HepG2 (cell line): ENCODE measurements around the gene RMI1. TPM values are rescaled to one million over a fixed set of nuclear protein-coding genes. Genes with fewer than 3 reads are reported as not detected.

ENCODE experiments used
- FOXM1 ChIP-seq: sonication (generic); formaldehyde crosslinking; IDR thresholded peaks from 2 replicates; pipeline ENCODE4 v1.5.0; 2020; ENCODE audit warnings: missing genetic modification reagents
- GTF3A ChIP-seq: sonication (generic); formaldehyde crosslinking; conservative IDR thresholded peaks from 2 replicates; pipeline ENCODE4 v1.4.0; 2020; ENCODE audit warnings: mild to moderate bottlenecking, missing genetic modification reagents
- GZF1 ChIP-seq: sonication (generic); formaldehyde crosslinking; IDR thresholded peaks from 2 replicates; pipeline ENCODE4 v1.5.1; 2020; ENCODE audit warnings: mild to moderate bottlenecking, missing genetic modification reagents
- HNRNPK ChIP-seq: fragments of 200-400 bp; formaldehyde crosslinking; IDR thresholded peaks from 2 replicates; pipeline ENCODE4 v1.6.1; 2018; ENCODE audit warnings: low read length, low read depth, moderate library complexity, mild to moderate bottlenecking; ENCODE audit not compliant: poor library complexity, severe bottlenecking
- MAZ ChIP-seq, 2 experiments: sonication (generic) in 1 of 2; formaldehyde crosslinking in 1 of 2; IDR thresholded peaks; 2 replicates each; pipeline versions ENCODE4 v1.5.0 to v1.6.1; 2012 to 2020; ENCODE audit warnings: low read depth in 2 of 2, mild to moderate bottlenecking in 2 of 2, borderline replicate concordance in 1 of 2, improper control_type of control experiment in 1 of 2, low read length in 1 of 2, missing genetic modification reagents in 1 of 2, moderate library complexity in 1 of 2
- TEAD2 ChIP-seq: sonication (generic); formaldehyde crosslinking; IDR thresholded peaks from 2 replicates; pipeline ENCODE4 v1.9.0; 2021; ENCODE audit warnings: missing genetic modification reagents
- XBP1 ChIP-seq: sonication (generic); formaldehyde crosslinking; IDR thresholded peaks from 2 replicates; pipeline ENCODE4 v1.5.0; 2020; ENCODE audit warnings: missing genetic modification reagents
- ZNF556 ChIP-seq: sonication (generic); formaldehyde crosslinking; IDR thresholded peaks from 2 replicates; pipeline ENCODE4 v1.4.0; 2020; ENCODE audit warnings: mild to moderate bottlenecking, missing genetic modification reagents, borderline replicate concordance
- ZNF615 ChIP-seq: sonication (generic); formaldehyde crosslinking; IDR thresholded peaks from 2 replicates; pipeline ENCODE4 v1.5.0; 2020; ENCODE audit warnings: mild to moderate bottlenecking, missing genetic modification reagents, borderline replicate concordance
- ZNF75D ChIP-seq: sonication (generic); formaldehyde crosslinking; IDR thresholded peaks from 2 replicates; pipeline ENCODE4 v1.8.1; 2023; ENCODE audit warnings: missing genetic modification reagents, mild to moderate bottlenecking, borderline replicate concordance
- ZSCAN12 ChIP-seq: sonication (generic); formaldehyde crosslinking; IDR thresholded peaks from 2 replicates; pipeline ENCODE4 v1.9.0; 2021; ENCODE audit warnings: mild to moderate bottlenecking, missing genetic modification reagents
- polyA plus RNA-seq, 8 experiments: library from polyadenylated mRNA; depleted of rRNA in 3 of 8; stranded (reverse) in 7 of 8; unstranded in 1 of 8; fragments of >200 nt; fragmentation: Illumina TruSeq in 4 of 8; extraction: Trizol in 4 of 8; gene quantifications; 2 replicates each; pipeline versions ENCODE4 v1.2.1 to v1.2.3, GENCODE V29; 2011 to 2016; ENCODE audit warnings: low read depth in 4 of 8, missing spikeins in 1 of 8, mixed read lengths in 1 of 8; ENCODE audit not compliant: insufficient read depth in 1 of 8
- total RNA-seq, 5 experiments: library from RNA; depleted of rRNA; stranded (reverse); fragments of >200 nt; fragmentation: Illumina TruSeq; extraction: Trizol; gene quantifications; 2 replicates each; pipeline ENCODE4 v1.2.3, GENCODE V29; 2016; ENCODE audit warnings: low read depth in 1 of 5
- TF ChIP-seq, protein P1 (sequence below): IDR thresholded peaks from 2 replicates; pipeline ENCODE4 v1.6.1; 2016; ENCODE audit warnings: control low read depth
- TF ChIP-seq, protein P2 (sequence below), 2 experiments: sonication (generic) in 1 of 2; formaldehyde crosslinking in 1 of 2; IDR thresholded peaks; 2 replicates each; pipeline versions ENCODE4 v1.4.0 to v1.6.1; 2016 to 2020; ENCODE audit warnings: borderline replicate concordance in 1 of 2, low read depth in 1 of 2, mild to moderate bottlenecking in 1 of 2, missing genetic modification reagents in 1 of 2
- TF ChIP-seq, protein P3 (sequence below): sonication (generic); formaldehyde crosslinking; IDR thresholded peaks from 2 replicates; pipeline ENCODE4 v1.9.0; 2021; ENCODE audit warnings: missing genetic modification reagents, mild to moderate bottlenecking, borderline replicate concordance
- TF ChIP-seq, protein P4 (sequence below): sonication (generic); formaldehyde crosslinking; IDR thresholded peaks from 2 replicates; pipeline ENCODE4 v1.5.0; 2020; ENCODE audit warnings: missing genetic modification reagents
- TF ChIP-seq, protein P5 (sequence below), 2 experiments: IDR thresholded peaks; 2 replicates each; pipeline ENCODE4 v1.6.1; 2011 to 2012; ENCODE audit warnings: low read length in 2 of 2, borderline replicate concordance in 1 of 2, low read depth in 1 of 2, mild to moderate bottlenecking in 1 of 2, moderate library complexity in 1 of 2

The RMI1 gene
- total and polyA plus RNA-seq, 2 of the 13 experiments (the other 11 are each of a cell fraction or from before 2014, with no cell fraction given) = 0.54 to 3.7 TPM

DNA sequence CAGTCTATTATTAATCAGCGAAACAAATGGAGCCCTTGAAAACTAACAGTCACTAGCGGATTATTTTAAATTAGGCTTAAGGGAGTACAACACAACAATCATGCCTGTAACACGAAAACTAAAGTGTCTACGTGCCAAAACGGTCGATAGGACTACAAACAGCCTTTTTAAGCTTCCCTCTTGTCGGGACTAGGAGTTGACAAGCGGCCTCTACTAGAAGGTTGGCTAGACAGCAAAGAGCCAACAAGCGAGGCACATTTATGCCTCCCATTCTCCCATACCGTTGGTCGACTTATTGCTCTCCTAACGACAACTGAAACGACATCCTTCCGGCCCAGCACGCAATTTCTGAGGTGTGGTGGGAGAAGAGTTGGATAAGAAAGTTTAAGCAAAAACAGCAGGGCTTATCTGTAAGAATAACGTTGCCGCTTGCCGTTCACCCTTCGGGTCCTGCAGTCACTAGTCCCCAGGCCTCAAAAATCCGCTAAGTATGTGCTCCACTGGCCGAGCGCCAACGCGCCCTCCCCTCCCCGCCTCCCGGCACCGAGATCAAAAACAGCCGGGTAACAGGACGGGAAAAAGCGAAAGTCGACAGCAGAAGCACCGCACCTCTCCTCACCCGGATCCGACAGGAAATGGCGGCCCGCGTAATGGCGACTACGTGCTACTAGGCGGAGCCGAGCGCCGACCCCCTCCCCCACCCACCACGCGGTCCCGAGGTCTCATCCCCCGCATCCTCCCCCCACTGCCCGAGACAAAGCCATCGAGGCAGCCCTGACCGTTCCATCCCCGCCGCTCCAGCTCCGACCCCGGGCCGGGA, 1.4 kb upstream of the RMI1 start (continued):
- TF ChIP-seq ZNF615 (no peak), HNRNPK (no peak), XBP1 (CRISPR knock-in tag) (no peak), ZNF556 (CRISPR knock-in tag) (no peak), FOXM1 (no peak), MAZ (IDR thresholded peaks at IDR 0.05; ENCODE audit: borderline replicate concordance, low read depth, low read length) (no peak), MAZ (CRISPR knock-in tag; IDR thresholded peaks at IDR 0.05; ENCODE audit: low read depth) (peak; percentile 36; the same call in 1 of the 2 replicates), GZF1 (CRISPR knock-in tag) (no peak), GTF3A (CRISPR knock-in tag) (no peak), ZSCAN12 (no peak), ZNF75D (CRISPR knock-in tag) (no peak), TEAD2 (CRISPR knock-in tag) (no peak)
- TF ChIP-seq, protein P1, sequence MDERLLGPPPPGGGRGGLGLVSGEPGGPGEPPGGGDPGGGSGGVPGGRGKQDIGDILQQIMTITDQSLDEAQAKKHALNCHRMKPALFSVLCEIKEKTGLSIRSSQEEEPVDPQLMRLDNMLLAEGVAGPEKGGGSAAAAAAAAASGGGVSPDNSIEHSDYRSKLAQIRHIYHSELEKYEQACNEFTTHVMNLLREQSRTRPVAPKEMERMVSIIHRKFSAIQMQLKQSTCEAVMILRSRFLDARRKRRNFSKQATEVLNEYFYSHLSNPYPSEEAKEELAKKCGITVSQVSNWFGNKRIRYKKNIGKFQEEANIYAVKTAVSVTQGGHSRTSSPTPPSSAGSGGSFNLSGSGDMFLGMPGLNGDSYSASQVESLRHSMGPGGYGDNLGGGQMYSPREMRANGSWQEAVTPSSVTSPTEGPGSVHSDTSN (CRISPR knock-in tag) = no peak
- TF ChIP-seq, protein P2, sequence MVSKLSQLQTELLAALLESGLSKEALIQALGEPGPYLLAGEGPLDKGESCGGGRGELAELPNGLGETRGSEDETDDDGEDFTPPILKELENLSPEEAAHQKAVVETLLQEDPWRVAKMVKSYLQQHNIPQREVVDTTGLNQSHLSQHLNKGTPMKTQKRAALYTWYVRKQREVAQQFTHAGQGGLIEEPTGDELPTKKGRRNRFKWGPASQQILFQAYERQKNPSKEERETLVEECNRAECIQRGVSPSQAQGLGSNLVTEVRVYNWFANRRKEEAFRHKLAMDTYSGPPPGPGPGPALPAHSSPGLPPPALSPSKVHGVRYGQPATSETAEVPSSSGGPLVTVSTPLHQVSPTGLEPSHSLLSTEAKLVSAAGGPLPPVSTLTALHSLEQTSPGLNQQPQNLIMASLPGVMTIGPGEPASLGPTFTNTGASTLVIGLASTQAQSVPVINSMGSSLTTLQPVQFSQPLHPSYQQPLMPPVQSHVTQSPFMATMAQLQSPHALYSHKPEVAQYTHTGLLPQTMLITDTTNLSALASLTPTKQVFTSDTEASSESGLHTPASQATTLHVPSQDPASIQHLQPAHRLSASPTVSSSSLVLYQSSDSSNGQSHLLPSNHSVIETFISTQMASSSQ (IDR thresholded peaks at IDR 0.05; ENCODE audit: low read depth) = no peak
- TF ChIP-seq, protein P2 (CRISPR knock-in tag; IDR thresholded peaks at IDR 0.05; ENCODE audit: borderline replicate concordance) = no peak
- TF ChIP-seq, protein P3, sequence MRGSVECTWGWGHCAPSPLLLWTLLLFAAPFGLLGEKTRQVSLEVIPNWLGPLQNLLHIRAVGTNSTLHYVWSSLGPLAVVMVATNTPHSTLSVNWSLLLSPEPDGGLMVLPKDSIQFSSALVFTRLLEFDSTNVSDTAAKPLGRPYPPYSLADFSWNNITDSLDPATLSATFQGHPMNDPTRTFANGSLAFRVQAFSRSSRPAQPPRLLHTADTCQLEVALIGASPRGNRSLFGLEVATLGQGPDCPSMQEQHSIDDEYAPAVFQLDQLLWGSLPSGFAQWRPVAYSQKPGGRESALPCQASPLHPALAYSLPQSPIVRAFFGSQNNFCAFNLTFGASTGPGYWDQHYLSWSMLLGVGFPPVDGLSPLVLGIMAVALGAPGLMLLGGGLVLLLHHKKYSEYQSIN (CRISPR knock-in tag) = no peak
- TF ChIP-seq, protein P4, sequence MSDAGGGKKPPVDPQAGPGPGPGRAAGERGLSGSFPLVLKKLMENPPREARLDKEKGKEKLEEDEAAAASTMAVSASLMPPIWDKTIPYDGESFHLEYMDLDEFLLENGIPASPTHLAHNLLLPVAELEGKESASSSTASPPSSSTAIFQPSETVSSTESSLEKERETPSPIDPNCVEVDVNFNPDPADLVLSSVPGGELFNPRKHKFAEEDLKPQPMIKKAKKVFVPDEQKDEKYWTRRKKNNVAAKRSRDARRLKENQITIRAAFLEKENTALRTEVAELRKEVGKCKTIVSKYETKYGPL (CRISPR knock-in tag) = no peak
- TF ChIP-seq, protein P5, sequence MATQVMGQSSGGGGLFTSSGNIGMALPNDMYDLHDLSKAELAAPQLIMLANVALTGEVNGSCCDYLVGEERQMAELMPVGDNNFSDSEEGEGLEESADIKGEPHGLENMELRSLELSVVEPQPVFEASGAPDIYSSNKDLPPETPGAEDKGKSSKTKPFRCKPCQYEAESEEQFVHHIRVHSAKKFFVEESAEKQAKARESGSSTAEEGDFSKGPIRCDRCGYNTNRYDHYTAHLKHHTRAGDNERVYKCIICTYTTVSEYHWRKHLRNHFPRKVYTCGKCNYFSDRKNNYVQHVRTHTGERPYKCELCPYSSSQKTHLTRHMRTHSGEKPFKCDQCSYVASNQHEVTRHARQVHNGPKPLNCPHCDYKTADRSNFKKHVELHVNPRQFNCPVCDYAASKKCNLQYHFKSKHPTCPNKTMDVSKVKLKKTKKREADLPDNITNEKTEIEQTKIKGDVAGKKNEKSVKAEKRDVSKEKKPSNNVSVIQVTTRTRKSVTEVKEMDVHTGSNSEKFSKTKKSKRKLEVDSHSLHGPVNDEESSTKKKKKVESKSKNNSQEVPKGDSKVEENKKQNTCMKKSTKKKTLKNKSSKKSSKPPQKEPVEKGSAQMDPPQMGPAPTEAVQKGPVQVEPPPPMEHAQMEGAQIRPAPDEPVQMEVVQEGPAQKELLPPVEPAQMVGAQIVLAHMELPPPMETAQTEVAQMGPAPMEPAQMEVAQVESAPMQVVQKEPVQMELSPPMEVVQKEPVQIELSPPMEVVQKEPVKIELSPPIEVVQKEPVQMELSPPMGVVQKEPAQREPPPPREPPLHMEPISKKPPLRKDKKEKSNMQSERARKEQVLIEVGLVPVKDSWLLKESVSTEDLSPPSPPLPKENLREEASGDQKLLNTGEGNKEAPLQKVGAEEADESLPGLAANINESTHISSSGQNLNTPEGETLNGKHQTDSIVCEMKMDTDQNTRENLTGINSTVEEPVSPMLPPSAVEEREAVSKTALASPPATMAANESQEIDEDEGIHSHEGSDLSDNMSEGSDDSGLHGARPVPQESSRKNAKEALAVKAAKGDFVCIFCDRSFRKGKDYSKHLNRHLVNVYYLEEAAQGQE (IDR thresholded peaks at IDR 0.05; ENCODE audit: borderline replicate concordance in 1 of 2, low read depth in 1 of 2, low read length in 2 of 2) = no peak
